ENCODE data around the gene STAU1. TPM values are rescaled to one million over a fixed set of nuclear protein-coding genes. Genes with fewer than 3 reads are reported as not detected.
"Not testable (repeated sequence)": the region's sequence is repeated elsewhere in the genome, so short reads cannot be mapped to it uniquely, and the experiment has no call there.

STAU1 gene
- total RNA-seq, 2 experiments from 2014 or later = 50.6 to 54.4 TPM

DNA sequence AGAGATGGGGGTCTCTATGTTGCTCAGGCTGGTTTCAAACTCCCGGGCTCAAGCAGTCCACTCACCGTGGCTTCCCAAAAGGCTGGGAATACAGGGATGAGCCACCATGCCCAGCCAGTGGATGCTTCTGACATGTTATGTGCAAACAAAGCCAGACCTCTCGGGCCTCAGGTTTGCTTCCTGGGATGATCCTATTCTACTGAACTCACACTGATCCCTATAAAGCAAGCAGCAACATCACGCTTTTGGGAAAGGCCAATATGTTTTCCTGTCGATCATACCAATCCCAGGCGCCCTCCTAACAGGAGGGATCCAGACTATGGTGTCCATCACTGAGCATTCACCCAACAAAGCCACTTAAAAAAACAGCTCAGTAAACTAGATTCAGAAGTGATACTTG lies 81.8 kb downstream of the STAU1 start:
- Mint-ChIP-seq H3K4me3 (no peak overlapping the region), H3K4me1 (ENCODE audit: low read depth) (no peaks in the 10 kb centered on the region), H3K9me3 (no peaks in the 10 kb centered on the region), H3K27ac (no peak overlapping the region), H3K27me3 (ENCODE audit: low read depth) (no peaks in the 10 kb centered on the region), H3K36me3 (ENCODE audit: low read depth) (peaks cover 34% of the 10 kb centered on the region)
- intact Hi-C loops (cut with micrococcal nuclease) = no loop called here
- CTCF ChIA-PET = interaction anchor here (1.0 kb wide), 1 partner anchor 111 kb away, joined by 5 read pairs; no protein-coding TSS in a partner anchor
- DNase-seq = no peak

DNA sequence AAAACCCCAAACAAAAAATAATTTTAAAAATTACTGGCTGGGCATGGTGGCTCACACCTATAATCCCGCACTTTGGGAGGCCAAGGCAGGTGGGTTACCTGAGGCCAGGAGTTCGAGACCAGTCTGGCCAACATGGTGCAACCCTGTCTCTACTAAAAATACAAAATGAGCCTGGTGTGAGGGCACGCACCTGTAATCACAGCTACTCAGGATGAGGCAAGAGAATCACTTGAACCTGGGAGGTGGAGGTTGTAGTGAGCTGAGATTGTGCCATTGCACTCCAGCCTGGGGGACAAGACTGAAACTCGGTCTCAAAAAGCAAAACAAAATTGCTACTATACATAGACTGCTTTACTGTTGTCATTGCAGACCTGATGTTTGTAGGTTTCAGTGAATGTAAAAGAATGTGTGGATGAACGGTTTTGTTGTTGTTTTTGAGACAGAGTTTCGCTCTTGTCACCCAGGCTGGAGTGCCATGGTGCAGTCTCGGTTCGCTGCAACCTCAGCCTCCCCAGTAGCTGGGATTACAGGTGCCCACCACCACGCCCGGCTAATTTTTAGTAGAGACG lies 83.1 kb downstream of the STAU1 start:
- H3K4me1 Mint-ChIP-seq (ENCODE audit: low read depth); H3K9me3 Mint-ChIP-seq; DNase-seq; intact Hi-C loops (cut with micrococcal nuclease); H3K4me3 Mint-ChIP-seq; H3K27ac Mint-ChIP-seq; H3K27me3 Mint-ChIP-seq (ENCODE audit: low read depth): not testable (repeated sequence)
- peaks cover 30% of the 10 kb centered on the region for H3K36me3 Mint-ChIP-seq (ENCODE audit: low read depth)
- CTCF ChIA-PET = interaction anchor here (0.8 kb wide), 1 partner anchor 115 kb away, joined by 3 read pairs; no protein-coding TSS in a partner anchor

DNA sequence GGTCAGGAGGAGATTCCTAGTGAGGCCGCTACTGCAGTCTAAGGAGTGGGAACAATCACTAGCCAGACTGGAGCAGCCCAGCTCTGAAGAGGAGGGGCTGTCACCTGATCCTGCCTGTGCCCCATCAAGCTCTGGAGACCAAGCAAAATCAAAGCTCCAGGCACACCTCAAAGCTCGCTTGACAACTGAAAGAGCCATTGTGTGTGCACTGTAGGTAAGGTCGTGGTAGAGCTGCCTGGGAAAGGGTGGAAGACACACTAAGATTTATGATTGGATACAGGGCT lies 83.8 kb downstream of the STAU1 start:
- Mint-ChIP-seq H3K4me1 (ENCODE audit: low read depth) (peaks cover 6% of the 10 kb centered on the region), H3K36me3 (ENCODE audit: low read depth) (peaks cover 28% of the 10 kb centered on the region), H3K27me3 (ENCODE audit: low read depth) (no peaks in the 10 kb centered on the region), H3K4me3 (no peak overlapping the region), H3K27ac (no peak overlapping the region), H3K9me3 (no peaks in the 10 kb centered on the region)
- no peak for DNase-seq
- CTCF ChIA-PET = interaction anchor here (0.8 kb wide), 1 partner anchor 116 kb away, joined by 3 read pairs; no protein-coding TSS in a partner anchor
- intact Hi-C loops (cut with micrococcal nuclease) = no loop called here

DNA sequence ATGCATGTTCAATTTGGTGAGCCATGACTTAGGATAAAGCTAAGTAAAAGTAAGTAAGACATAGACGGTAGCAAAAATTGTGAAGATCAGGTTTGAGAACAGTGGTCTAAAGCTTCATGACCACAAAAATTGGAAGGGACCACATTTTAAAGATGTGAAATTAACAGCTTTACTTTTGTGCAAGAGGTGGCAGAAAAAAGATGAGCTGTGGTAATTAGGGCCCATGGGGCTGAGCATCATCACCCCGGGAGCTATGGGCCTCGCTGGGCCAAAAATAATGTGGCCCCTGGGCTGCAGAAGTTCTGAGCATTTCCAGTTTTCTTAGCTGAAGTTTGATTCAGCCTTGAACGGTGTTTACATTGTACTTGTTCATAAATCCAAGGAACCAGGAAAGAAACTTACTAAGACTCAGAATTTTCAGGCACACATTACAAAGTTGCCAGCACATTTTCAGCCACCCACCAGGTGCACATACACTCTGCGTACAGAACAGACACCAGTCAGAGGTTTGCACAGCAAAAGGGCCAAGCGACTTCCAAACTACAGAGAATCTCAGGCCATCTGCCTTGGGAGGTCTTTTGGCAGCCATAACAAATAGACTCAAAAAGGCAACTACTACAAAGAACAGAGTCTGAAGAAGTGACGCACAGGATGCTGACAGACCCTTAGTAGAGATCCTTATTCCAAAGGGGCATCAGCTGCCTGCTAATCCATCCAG lies 84.3 kb downstream of the STAU1 start:
- Mint-ChIP-seq H3K27ac (no peak overlapping the region), H3K9me3 (no peaks in the 10 kb centered on the region), H3K4me1 (ENCODE audit: low read depth) (peaks cover 7% of the 10 kb centered on the region), H3K4me3 (no peak overlapping the region), H3K36me3 (ENCODE audit: low read depth) (peaks cover 30% of the 10 kb centered on the region), H3K27me3 (ENCODE audit: low read depth) (no peaks in the 10 kb centered on the region)
- CTCF ChIA-PET = no interaction called here
- DNase-seq = no peak
- intact Hi-C loops (cut with micrococcal nuclease) = no loop called here

DNA sequence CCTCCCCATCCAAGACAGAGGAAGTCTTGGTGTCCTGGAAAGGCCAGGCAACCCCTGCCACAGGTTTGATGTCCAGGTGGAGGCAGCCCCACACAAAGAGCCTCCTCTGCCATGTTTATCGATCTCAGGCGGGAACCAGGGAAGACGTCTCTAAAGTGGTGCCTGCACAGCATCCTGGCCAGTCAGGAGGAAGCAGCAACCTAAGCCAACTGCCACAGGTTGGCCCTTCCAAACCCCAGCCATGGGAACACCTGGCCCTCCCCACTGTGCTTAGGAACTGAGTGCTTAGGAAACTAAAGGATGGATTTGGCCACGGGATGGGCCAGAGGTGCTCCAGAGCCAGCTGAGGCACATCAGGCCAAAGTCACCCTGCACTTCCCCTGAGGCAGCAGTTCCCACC lies 85.1 kb downstream of the STAU1 start:
- CTCF ChIA-PET = no interaction called here
- H3K4me3 Mint-ChIP-seq = no peak overlapping the region
- peaks cover 8% of the 10 kb centered on the region for H3K4me1 Mint-ChIP-seq (ENCODE audit: low read depth)
- H3K27ac Mint-ChIP-seq = no peak overlapping the region
- intact Hi-C loops (cut with micrococcal nuclease) = no loop called here
- no peak for DNase-seq
- H3K27me3 Mint-ChIP-seq (ENCODE audit: low read depth) = no peaks in the 10 kb centered on the region
- H3K36me3 Mint-ChIP-seq (ENCODE audit: low read depth) = peaks cover 33% of the 10 kb centered on the region
- no peaks in the 10 kb centered on the region for H3K9me3 Mint-ChIP-seq

DNA sequence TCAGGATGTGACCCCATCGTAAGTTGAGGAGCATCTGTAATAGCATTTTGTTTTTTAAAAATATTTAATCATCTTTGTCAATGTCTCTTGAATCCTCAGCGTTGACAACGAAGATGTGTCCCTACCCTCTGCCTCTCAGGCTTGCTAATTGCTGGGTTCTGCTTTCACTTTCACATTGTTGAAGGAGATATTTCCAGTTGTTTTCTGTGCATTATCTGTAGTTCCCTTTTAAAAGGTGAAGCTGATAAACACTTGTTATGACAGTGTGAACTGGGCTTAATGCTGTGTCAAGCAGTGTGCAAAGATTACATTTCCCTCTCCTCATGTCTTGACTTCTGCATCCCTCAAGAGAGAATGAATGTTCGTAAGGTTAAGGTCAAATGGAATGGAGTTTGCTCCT lies 87.2 kb downstream of the STAU1 start:
- CTCF ChIA-PET = interaction anchor here (2.3 kb wide), 1 partner anchor 116 kb away, joined by 12 read pairs; no protein-coding TSS in a partner anchor
- Mint-ChIP-seq H3K9me3 (no peaks in the 10 kb centered on the region), H3K27me3 (ENCODE audit: low read depth) (no peaks in the 10 kb centered on the region), H3K4me1 (ENCODE audit: low read depth) (peaks cover 8% of the 10 kb centered on the region), H3K36me3 (ENCODE audit: low read depth) (peaks cover 48% of the 10 kb centered on the region), H3K27ac (peak overlapping the region; percentile 68), H3K4me3 (no peak overlapping the region)
- intact Hi-C loops (cut with micrococcal nuclease) = no loop called here
- no peak for DNase-seq

DNA sequence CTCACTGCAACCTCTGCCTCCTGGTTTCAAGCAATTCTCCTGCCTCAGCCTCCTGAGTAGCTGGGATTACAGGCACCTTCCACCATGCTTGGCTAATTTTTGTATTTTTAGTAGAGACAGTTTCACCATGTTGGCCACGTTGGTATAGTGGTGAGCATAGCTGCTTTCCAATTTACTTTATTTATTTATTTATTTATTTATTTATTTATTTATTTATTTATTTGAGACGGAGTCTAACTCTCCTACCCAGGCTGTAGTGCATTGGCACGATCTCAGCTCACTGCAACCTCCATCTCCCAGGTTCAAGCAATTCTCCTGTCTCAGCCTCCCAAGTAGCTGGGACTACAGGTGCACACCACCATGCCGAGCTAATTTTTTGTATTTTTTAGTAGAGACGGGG lies 87.8 kb downstream of the STAU1 start:
- H3K9me3 Mint-ChIP-seq; H3K4me1 Mint-ChIP-seq (ENCODE audit: low read depth); H3K27ac Mint-ChIP-seq; DNase-seq; H3K4me3 Mint-ChIP-seq; intact Hi-C loops (cut with micrococcal nuclease); H3K27me3 Mint-ChIP-seq (ENCODE audit: low read depth): not testable (repeated sequence)
- CTCF ChIA-PET = interaction anchor here (2.3 kb wide), 1 partner anchor 117 kb away, joined by 12 read pairs; no protein-coding TSS in a partner anchor
- H3K36me3 Mint-ChIP-seq (ENCODE audit: low read depth) = peaks cover 50% of the 10 kb centered on the region

DNA sequence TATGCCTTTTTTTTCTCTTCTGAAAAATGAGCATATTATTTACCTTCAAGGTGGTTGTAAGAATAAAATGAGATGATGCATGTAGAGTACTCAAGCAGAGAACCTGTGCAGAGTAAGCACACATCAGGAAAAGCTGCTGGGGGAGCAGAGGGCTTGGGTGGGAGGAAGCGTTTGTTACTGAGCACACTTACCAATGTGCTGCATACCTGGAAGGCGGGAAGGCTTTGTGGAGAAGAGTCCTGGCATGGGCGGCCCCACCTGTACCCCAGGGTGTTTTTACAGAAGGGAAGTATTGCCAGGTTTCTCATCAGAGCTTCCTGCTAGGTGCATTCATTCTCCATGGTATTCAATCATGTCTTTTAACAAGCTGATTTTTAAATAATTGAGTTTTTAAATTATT lies 89.1 kb downstream of the STAU1 start:
- CTCF ChIA-PET = interaction anchor here (0.6 kb wide), 1 partner anchor 34 kb away, joined by 4 read pairs; no protein-coding TSS in a partner anchor
- peaks cover 8% of the 10 kb centered on the region for H3K4me1 Mint-ChIP-seq (ENCODE audit: low read depth)
- peaks cover 54% of the 10 kb centered on the region for H3K36me3 Mint-ChIP-seq (ENCODE audit: low read depth)
- DNase-seq = no peak
- no peaks in the 10 kb centered on the region for H3K9me3 Mint-ChIP-seq
- no peak overlapping the region for H3K4me3 Mint-ChIP-seq
- intact Hi-C loops (cut with micrococcal nuclease) = no loop called here
- H3K27ac Mint-ChIP-seq = no peak overlapping the region
- no peaks in the 10 kb centered on the region for H3K27me3 Mint-ChIP-seq (ENCODE audit: low read depth)

DNA sequence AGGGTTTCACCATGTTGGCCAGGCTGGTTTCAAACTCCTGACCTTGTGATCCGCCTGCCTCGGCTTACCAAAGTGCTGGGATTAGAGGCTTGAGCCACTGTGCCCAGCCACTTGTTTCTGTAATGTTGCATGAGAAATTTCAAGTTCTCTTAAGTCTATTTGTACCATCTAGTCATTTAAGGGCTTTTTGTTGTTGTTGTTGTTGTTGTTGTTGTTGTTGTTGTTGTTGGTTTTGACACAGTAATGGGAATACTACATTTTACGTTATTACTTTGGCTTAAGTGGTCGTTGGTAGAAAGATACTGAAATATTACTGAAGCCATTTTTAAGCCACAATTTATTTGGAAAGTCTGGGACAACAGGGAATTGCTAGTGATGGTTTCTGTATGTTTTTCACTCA lies 90.0 kb downstream of the STAU1 start:
- intact Hi-C loops (cut with micrococcal nuclease) = no loop called here
- no peak for DNase-seq
- Mint-ChIP-seq H3K4me1 (ENCODE audit: low read depth) (peaks cover 8% of the 10 kb centered on the region), H3K9me3 (no peaks in the 10 kb centered on the region), H3K27me3 (ENCODE audit: low read depth) (no peaks in the 10 kb centered on the region), H3K36me3 (ENCODE audit: low read depth) (peaks cover 51% of the 10 kb centered on the region), H3K27ac (no peak overlapping the region), H3K4me3 (no peak overlapping the region)
- CTCF ChIA-PET = interaction anchor here (1.0 kb wide), 1 partner anchor 110 kb away, joined by 3 read pairs; no protein-coding TSS in a partner anchor

DNA sequence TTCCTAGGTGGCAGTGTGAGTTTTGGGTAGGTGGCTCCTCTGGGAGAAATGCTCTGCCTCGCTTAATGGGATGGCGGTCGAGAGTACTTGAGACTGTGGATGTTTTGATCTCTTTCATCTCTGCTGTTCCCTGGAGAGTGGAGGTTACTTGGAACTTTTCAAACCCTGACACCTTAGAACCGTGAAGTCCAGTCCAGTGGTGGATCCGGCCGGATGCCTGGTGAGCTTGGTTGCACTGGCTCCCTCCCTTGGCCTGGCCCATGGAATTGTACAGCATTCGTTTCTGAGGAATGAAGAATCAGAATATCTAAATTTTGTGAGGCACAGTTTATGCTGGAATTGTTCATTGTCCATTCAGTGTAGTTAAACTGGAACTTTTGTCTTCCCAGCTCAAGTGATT lies 91.0 kb downstream of the STAU1 start:
- H3K36me3 Mint-ChIP-seq (ENCODE audit: low read depth) = peaks cover 48% of the 10 kb centered on the region
- CTCF ChIA-PET = interaction anchor here (1.0 kb wide), 1 partner anchor 109 kb away, joined by 3 read pairs; no protein-coding TSS in a partner anchor
- no peak overlapping the region for H3K4me3 Mint-ChIP-seq
- H3K27ac Mint-ChIP-seq = peak overlapping the region; percentile 61
- H3K27me3 Mint-ChIP-seq (ENCODE audit: low read depth) = no peaks in the 10 kb centered on the region
- no peaks in the 10 kb centered on the region for H3K9me3 Mint-ChIP-seq
- intact Hi-C loops (cut with micrococcal nuclease) = no loop called here
- peaks cover 8% of the 10 kb centered on the region for H3K4me1 Mint-ChIP-seq (ENCODE audit: low read depth)
- DNase-seq = no peak

DNA sequence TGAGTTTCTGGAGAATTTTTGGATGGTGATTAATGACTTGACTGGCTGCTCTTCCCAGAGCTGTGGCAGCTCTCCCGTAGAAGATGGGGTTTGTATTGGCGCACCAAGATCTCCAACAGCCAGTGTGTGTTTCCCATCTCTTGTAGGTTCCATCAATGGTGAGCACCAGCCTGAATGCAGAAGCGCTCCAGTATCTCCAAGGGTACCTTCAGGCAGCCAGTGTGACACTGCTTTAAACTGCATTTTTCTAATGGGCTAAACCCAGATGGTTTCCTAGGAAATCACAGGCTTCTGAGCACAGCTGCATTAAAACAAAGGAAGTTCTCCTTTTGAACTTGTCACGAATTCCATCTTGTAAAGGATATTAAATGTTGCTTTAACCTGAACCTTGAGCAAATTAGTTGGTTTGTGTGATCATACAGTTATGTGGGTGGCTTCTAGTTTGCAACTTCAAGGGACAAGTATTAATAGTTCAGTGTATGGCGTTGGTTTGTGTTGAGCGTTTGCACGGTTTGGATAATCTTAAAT lies 91.9 kb downstream of the STAU1 start:
- no peak for DNase-seq
- no peaks in the 10 kb centered on the region for H3K9me3 Mint-ChIP-seq
- CTCF ChIA-PET = no interaction called here

DNA sequence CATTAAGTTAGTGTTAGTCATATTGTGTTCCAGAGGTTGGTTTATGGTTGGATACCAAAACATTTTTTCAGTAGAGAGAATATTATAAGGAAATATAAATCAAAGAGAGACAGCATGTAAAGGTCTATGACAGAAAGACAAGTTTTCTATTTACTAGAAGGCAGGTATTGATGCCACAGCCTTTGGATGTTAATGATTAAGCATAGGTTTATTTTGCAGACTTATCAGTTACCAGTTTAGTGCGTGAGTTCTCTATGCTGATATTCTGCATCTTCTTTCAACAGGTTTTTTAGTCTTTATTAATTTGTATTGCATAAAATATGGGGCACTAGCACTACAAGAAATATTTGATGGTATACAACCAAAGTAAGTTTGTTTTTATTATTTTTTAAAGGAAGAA lies 96.4 kb downstream of the STAU1 start:
- CTCF ChIA-PET = no interaction called here

More for the DNA sequence above, 91.9 kb downstream of the STAU1 start:
- intact Hi-C loops (cut with micrococcal nuclease) = no loop called here
- H3K27me3 Mint-ChIP-seq (ENCODE audit: low read depth) = no peaks in the 10 kb centered on the region
- no peak overlapping the region for H3K4me3 Mint-ChIP-seq
- H3K4me1 Mint-ChIP-seq (ENCODE audit: low read depth) = peaks cover 8% of the 10 kb centered on the region
- peaks cover 44% of the 10 kb centered on the region for H3K36me3 Mint-ChIP-seq (ENCODE audit: low read depth)
- no peak overlapping the region for H3K27ac Mint-ChIP-seq

DNA sequence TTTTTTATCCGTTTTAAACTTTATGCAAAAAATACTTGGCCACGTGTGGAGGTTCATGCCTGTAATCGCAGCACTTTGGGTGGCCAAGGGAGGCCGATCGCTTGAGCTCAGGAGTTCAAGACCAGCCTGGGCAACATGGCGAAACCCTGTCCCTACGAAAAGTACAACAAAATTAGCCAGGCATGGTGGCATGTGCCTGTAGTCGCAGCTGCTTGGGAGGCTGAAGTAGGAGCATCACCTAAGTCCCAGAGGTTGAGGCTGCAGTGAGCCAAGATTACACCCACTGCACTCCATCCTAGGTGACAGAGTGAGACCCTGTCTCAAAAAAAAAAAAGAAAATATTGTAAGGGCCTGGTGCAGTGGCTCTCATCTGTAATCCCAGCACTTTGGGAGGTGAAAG lies 97.0 kb downstream of the STAU1 start:
- DNase-seq = no peak
- Mint-ChIP-seq H3K4me3 (no peak overlapping the region), H3K36me3 (ENCODE audit: low read depth) (peaks cover 39% of the 10 kb centered on the region), H3K4me1 (ENCODE audit: low read depth) (no peaks in the 10 kb centered on the region), H3K9me3 (no peaks in the 10 kb centered on the region), H3K27me3 (ENCODE audit: low read depth) (no peaks in the 10 kb centered on the region), H3K27ac (no peak overlapping the region)
- intact Hi-C loops (cut with micrococcal nuclease) = no loop called here
- CTCF ChIA-PET = no interaction called here

More for the DNA sequence above, 96.4 kb downstream of the STAU1 start:
- no peak for DNase-seq
- Mint-ChIP-seq H3K27ac (no peak overlapping the region), H3K9me3 (no peaks in the 10 kb centered on the region), H3K36me3 (ENCODE audit: low read depth) (peaks cover 40% of the 10 kb centered on the region), H3K27me3 (ENCODE audit: low read depth) (no peaks in the 10 kb centered on the region), H3K4me1 (ENCODE audit: low read depth) (no peaks in the 10 kb centered on the region), H3K4me3 (no peak overlapping the region)
- intact Hi-C loops (cut with micrococcal nuclease) = no loop called here

Measured in activated naive CD4-positive, alpha-beta T cell treated with anti-CD3 and anti-CD28 coated beads for 36 hours (primary cell).